Measurements from ENCODE around the gene HSPB1.
"Not testable (repeated sequence)": the region's sequence is repeated elsewhere in the genome, so short reads cannot be mapped to it uniquely, and the experiment has no call there.

Gene HSPB1

DNA sequence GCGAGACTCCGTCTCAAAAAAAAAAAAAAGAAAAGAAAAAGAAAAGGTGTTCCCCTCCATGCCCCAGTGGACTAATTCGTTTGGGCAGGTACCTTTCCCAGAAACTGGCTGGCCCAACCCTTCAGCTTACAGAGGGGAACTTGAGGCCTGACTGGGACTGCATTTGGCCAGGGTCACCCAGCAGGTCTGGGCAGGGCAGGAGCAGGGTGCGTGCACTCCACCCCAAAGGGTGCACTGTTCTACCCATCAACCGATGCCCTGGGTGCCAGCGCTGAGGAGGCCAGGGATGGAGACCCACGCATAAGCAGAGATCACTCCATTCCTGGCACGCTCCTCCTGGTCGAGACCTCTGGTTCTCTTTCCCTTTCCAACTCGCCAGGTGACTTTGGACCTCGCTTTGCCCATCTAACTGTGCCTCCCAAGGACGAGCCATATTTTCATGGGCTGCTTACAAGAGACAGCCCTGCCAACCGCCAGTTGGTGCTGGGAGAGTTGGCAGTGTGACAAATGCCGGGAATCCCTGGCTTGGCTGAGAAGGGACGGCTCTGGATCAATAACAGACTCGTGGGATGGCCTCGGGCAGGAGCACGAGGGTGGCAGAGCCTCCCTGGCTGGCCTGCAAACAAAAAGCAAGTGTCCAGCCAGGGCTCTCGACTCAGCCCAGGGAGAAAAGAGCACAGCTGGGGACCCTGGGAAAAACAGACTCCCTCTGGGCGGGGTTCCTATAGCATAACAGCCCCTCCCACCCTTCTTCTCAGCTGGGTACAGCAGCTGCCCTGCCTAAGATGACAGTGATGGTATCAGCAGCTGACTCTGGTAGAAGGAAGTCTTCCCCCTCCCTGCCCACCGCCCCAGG, 7.9 kb downstream of the HSPB1 start:
- Mint-ChIP-seq H3K27me3 (ENCODE audit: low read depth, poor library complexity) (peaks cover 4% of the 10 kb centered on the region), H3K9me3 (no peaks in the 10 kb centered on the region), H3K4me3 (no peak overlapping the region), H3K36me3 (ENCODE audit: low read depth) (no peaks in the 10 kb centered on the region), H3K27ac (no peak overlapping the region), H3K4me1 (peaks cover 12% of the 10 kb centered on the region)
- TF ChIP-seq, protein P1, sequence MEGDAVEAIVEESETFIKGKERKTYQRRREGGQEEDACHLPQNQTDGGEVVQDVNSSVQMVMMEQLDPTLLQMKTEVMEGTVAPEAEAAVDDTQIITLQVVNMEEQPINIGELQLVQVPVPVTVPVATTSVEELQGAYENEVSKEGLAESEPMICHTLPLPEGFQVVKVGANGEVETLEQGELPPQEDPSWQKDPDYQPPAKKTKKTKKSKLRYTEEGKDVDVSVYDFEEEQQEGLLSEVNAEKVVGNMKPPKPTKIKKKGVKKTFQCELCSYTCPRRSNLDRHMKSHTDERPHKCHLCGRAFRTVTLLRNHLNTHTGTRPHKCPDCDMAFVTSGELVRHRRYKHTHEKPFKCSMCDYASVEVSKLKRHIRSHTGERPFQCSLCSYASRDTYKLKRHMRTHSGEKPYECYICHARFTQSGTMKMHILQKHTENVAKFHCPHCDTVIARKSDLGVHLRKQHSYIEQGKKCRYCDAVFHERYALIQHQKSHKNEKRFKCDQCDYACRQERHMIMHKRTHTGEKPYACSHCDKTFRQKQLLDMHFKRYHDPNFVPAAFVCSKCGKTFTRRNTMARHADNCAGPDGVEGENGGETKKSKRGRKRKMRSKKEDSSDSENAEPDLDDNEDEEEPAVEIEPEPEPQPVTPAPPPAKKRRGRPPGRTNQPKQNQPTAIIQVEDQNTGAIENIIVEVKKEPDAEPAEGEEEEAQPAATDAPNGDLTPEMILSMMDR (IDR thresholded peaks at IDR 0.05), result no peak
- no peak for DNase-seq

DNA sequence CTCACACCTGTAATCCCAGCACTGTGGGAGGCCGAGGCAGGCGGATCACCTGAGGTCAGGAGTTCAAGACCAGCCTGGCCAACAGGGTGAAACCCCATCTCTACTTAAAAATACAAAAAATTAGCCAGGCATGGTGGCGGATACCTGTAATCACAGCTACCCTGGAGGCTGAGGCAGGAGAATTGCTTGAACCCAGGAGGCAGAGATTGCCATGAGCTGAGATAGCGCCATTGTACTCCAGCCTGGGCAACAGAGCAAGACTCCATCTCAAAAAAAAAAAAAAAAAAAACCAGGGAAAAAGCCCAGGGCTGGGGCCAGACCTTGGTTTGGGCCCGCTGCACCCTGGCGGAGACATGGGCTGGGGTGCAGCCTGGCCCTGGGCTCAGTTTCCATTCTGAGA, 9.4 kb downstream of the HSPB1 start:
- not testable (repeated sequence) for H3K9me3 Mint-ChIP-seq; H3K27ac Mint-ChIP-seq; H3K27me3 Mint-ChIP-seq (ENCODE audit: low read depth, poor library complexity); DNase-seq; H3K4me3 Mint-ChIP-seq; H3K36me3 Mint-ChIP-seq (ENCODE audit: low read depth); H3K4me1 Mint-ChIP-seq

DNA sequence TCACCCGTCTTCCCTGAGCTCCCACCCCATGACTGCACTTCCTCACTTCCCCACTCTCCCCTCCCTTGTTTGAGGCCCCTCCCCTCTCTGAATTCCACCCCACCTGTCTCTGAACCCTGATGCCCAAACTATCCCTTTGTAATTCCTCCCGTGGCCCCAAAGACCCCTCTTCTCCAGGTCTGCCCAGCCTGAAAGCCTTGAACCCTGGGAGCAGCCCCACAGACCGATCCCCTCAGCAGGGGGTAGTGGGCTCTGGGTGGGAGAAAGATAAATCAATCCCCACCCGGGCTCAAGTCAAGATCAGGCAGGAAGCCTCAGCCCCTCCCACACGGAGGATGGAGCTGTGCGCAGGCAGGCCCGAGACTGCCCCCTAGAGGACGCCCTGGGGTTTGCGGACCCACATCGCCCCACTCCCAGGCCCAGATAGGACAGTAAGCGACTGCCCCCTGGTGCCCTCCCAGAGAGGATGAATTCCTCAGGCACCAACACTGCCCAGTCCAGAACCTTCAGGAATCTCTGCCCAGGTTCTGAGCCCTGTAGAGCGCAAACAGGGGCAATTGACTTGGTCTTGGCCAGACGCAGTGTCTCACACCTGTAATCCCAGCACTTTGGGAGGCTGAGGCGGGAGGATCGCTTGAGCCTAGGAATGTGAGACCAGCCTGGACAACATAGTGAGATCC, 11.7 kb downstream of the HSPB1 start:
- DNase-seq, result peak; percentile 98
- peaks cover 4% of the 10 kb centered on the region for H3K27me3 Mint-ChIP-seq (ENCODE audit: low read depth, poor library complexity)
- no peaks in the 10 kb centered on the region for H3K9me3 Mint-ChIP-seq
- no peaks in the 10 kb centered on the region for H3K36me3 Mint-ChIP-seq (ENCODE audit: low read depth)
- H3K4me3 Mint-ChIP-seq, result no peak overlapping the region
- peaks cover 20% of the 10 kb centered on the region for H3K4me1 Mint-ChIP-seq
- TF ChIP-seq, protein P1 (IDR thresholded peaks at IDR 0.05), result peak; percentile 99
- no peak overlapping the region for H3K27ac Mint-ChIP-seq

DNA sequence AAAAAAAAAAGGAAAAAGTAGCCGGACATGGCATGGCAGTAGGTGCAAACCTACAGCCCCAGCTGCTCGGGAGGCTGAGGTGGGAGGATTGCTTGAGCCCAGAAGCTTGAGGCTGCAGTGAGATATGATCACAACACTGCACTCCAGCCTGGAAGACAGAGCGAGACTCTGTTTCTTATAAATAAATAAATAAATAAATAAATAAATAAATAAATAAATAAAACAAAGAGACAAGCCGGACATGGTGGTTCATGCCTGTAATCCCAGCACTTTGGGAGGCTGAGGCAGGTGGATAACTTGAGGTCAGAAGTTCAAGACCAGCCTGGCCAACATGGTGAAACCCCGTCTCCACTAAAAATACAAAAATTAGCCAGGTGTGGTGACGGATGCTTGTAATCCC, 12.3 kb downstream of the HSPB1 start:
- H3K4me1 Mint-ChIP-seq, result peaks cover 21% of the 10 kb centered on the region
- H3K9me3 Mint-ChIP-seq; DNase-seq; H3K27ac Mint-ChIP-seq; H3K4me3 Mint-ChIP-seq; H3K27me3 Mint-ChIP-seq (ENCODE audit: low read depth, poor library complexity); H3K36me3 Mint-ChIP-seq (ENCODE audit: low read depth): not testable (repeated sequence)

DNA sequence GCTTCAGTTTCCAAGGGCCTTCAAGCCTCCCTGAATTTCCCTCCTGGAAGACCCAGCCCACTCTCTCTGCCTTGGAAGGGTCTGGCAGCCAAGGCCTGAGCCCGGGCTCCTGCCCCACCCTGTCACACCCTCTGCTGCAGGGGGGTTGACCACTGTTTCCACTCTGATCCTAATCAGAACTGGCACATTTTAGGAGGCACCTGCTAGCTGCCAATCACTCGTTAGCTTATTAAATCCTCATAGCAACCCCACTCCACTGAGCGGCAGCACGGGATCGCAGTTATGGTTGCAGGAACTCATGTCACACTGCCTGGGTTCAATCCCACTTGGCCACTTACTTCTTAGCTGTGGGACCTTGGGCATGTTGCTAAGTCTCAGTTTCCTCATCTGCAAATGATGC, 12.9 kb downstream of the HSPB1 start:
- Mint-ChIP-seq H3K4me3 (no peak overlapping the region), H3K27ac (no peak overlapping the region), H3K4me1 (peaks cover 21% of the 10 kb centered on the region), H3K27me3 (ENCODE audit: low read depth, poor library complexity) (peaks cover 4% of the 10 kb centered on the region), H3K9me3 (no peaks in the 10 kb centered on the region), H3K36me3 (ENCODE audit: low read depth) (peaks cover 6% of the 10 kb centered on the region)
- TF ChIP-seq, protein P1 (IDR thresholded peaks at IDR 0.05), result no peak
- DNase-seq, result no peak

DNA sequence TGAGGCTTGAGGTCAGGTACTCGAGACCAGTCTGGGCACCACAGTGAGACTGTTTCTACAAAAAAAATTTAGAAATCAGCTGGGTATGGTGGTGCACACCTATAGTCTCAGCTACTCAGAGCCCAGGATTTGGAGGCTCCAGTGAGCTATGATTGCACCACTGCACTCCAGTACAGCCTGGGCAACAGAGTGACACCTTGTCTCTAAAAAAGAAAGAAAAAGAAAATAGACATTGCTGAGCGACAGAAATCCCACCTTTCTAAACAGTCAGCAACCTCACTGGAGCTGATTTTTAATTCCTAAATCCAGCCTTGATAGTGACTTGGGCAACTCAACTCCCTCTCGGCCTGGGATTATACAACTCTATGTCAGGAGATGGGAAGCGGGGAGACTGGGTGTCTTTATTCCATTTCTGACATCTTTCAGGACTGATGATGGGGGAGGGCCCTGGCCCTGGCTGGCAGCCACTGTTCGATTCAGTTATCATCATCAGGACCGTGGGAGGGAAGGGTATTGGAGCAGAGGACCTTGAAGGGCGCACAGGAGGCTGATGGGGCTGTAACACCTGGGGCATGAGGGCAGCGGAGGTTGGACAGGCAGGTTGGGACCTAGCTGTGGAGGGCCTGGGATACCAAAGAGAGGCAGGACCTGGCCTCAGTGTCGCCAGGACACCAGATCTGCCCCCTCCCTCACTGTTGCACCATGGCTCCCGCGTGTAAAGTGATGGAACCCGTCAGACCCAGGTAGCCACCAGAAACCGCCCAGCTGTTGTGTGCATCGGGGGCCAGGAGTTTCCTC, 14.7 kb downstream of the HSPB1 start:
- DNase-seq, result no peak
- peaks cover 21% of the 10 kb centered on the region for H3K36me3 Mint-ChIP-seq (ENCODE audit: low read depth)
- TF ChIP-seq, protein P1 (IDR thresholded peaks at IDR 0.05), result no peak
- peak overlapping the region; percentile 98 for H3K27ac Mint-ChIP-seq
- H3K9me3 Mint-ChIP-seq, result no peaks in the 10 kb centered on the region
- peaks cover 21% of the 10 kb centered on the region for H3K4me1 Mint-ChIP-seq
- H3K27me3 Mint-ChIP-seq (ENCODE audit: low read depth, poor library complexity), result peaks cover 4% of the 10 kb centered on the region
- peak overlapping the region; percentile 84 for H3K4me3 Mint-ChIP-seq

Measured in nephron progenitor cell (in vitro differentiated cells).